Loucy (cell line): ENCODE measurements around the gene CDH8.

Experiments
- H2AFZ ChIP-seq: fragments of 200-600 bp; sonication (generic); 2 replicates; pipeline ENCODE4 v1.6.0; 2016; ENCODE audit warnings: antibody characterized with exemption, mild to moderate bottlenecking, low read length, moderate library complexity
- H3F3A ChIP-seq: fragments of 200-600 bp; 2 replicates; pipeline ENCODE4 v1.6.0; 2016; ENCODE audit warnings: antibody characterized with exemption, low read depth, mild to moderate bottlenecking
- H3K27me3 ChIP-seq: fragments of 200-600 bp; sonication (generic); 2 replicates; pipeline ENCODE4 v1.6.1; 2014; ENCODE audit warnings: low read length, mild to moderate bottlenecking; ENCODE audit not compliant: insufficient read depth, poor library complexity, severe bottlenecking
- H3K36me3 ChIP-seq: fragments of 200-600 bp; sonication (generic); 2 replicates; pipeline ENCODE4 v1.6.1; 2016; ENCODE audit warnings: low read length; ENCODE audit not compliant: insufficient read depth
- H3K4me1 ChIP-seq: fragments of 200-600 bp; sonication (generic); 2 replicates; pipeline ENCODE4 v1.5.1; 2014; ENCODE audit warnings: low read length, mild to moderate bottlenecking; ENCODE audit not compliant: insufficient read depth, poor library complexity, severe bottlenecking
- H3K4me2 ChIP-seq: fragments of 200-600 bp; sonication (generic); 2 replicates; pipeline ENCODE4 v1.6.0; 2014; ENCODE audit warnings: antibody characterized with exemption, low read length, low read depth, mild to moderate bottlenecking; ENCODE audit not compliant: poor library complexity, severe bottlenecking
- H3K4me3 ChIP-seq: fragments of 200-600 bp; sonication (generic); 2 replicates; pipeline ENCODE4 v1.5.1; 2014; ENCODE audit warnings: low read length, mild to moderate bottlenecking, mixed read lengths; ENCODE audit not compliant: poor library complexity, severe bottlenecking
- H3K79me2 ChIP-seq: fragments of 200-600 bp; sonication (generic); 2 replicates; pipeline ENCODE4 v1.6.1; 2014; ENCODE audit warnings: low read length; ENCODE audit not compliant: insufficient read depth
- H3K9ac ChIP-seq: fragments of 200-600 bp; sonication (generic); 2 replicates; pipeline ENCODE4 v1.6.0; 2014; ENCODE audit warnings: mild to moderate bottlenecking, low read depth, low read length, moderate library complexity; ENCODE audit not compliant: poor library complexity, severe bottlenecking
- H3K9me2 ChIP-seq: fragments of 200-600 bp; sonication (generic); replicated peaks from 2 replicates; pipeline ENCODE4 v1.6.1; 2016; ENCODE audit warnings: low read depth, low read length, mixed read lengths
- H3K9me3 ChIP-seq: fragments of 200-600 bp; sonication (generic); 2 replicates; pipeline ENCODE4 v1.6.1; 2014; ENCODE audit warnings: mild to moderate bottlenecking, antibody characterized with exemption, low read length, low read depth; ENCODE audit not compliant: insufficient read depth
- H4K20me1 ChIP-seq: fragments of 200-600 bp; sonication (generic); 2 replicates; pipeline ENCODE4 v1.6.0; 2014; ENCODE audit warnings: antibody characterized with exemption, low read length, mild to moderate bottlenecking; ENCODE audit not compliant: insufficient read depth, poor library complexity, severe bottlenecking
- EZH2phosphoT487 ChIP-seq: fragments of 200-600 bp; IDR thresholded peaks from 2 replicates; pipeline ENCODE4 v1.6.1; 2018; ENCODE audit warnings: antibody characterized with exemption, mild to moderate bottlenecking, moderate library complexity, borderline replicate concordance
- TF ChIP-seq, protein P1 (sequence below): fragments of 200-600 bp; sonication (generic); conservative IDR thresholded peaks from 2 replicates; pipeline ENCODE4 v1.5.1; 2014; ENCODE audit warnings: mild to moderate bottlenecking, antibody characterized with exemption, low read length

Gene CDH8

DNA sequence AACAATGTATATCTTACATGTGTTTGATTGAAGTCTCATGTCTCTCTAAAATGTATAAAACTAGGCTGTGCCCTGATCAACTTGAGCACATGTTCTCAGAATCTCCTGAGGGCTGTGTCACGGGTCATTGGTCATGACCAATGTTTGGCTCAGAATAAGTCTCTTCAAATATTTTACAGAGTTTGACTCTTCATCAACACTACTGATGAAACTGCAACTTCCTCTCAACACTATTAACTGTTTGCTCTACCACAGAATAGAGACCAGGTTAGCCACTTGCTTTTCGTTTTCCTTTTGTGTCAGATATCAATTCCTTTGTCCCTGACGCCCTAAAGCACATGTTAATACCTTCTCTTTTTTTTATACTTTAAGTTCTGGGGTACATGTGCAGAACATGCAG lies 358.1 kb downstream of the CDH8 start:
- no peaks in the 10 kb centered on the region for H3K9me2 ChIP-seq
- no peak overlapping the region for H3K9ac ChIP-seq
- H2AFZ ChIP-seq: no peak overlapping the region

DNA sequence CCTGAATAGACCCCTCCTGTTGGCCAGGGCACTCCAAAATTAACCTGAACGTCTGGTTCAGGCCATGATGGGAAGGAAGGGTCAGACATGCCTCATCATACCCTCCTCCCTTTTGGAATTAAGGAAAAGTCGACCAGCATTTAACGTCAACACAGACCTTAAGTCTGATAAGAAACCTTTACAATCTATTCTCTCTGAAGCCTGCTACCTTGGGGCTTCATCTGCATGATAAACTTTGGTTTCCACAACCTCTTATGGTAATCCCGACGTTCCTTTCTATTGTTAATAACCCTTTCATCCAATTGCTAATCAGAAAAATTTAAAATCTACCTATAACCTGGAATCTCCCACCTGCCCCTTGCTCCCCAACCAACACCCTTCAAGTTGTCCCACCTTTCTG lies 358.5 kb downstream of the CDH8 start:
- H3K4me3 ChIP-seq: no peak overlapping the region
- H3K4me1 ChIP-seq: no peaks in the 10 kb centered on the region
- no peak overlapping the region for H2AFZ ChIP-seq
- no peak overlapping the region for H3K4me2 ChIP-seq
- no peaks in the 10 kb centered on the region for H3K27me3 ChIP-seq
- TF ChIP-seq, protein P1, sequence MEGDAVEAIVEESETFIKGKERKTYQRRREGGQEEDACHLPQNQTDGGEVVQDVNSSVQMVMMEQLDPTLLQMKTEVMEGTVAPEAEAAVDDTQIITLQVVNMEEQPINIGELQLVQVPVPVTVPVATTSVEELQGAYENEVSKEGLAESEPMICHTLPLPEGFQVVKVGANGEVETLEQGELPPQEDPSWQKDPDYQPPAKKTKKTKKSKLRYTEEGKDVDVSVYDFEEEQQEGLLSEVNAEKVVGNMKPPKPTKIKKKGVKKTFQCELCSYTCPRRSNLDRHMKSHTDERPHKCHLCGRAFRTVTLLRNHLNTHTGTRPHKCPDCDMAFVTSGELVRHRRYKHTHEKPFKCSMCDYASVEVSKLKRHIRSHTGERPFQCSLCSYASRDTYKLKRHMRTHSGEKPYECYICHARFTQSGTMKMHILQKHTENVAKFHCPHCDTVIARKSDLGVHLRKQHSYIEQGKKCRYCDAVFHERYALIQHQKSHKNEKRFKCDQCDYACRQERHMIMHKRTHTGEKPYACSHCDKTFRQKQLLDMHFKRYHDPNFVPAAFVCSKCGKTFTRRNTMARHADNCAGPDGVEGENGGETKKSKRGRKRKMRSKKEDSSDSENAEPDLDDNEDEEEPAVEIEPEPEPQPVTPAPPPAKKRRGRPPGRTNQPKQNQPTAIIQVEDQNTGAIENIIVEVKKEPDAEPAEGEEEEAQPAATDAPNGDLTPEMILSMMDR: no peak
- no peak for TF ChIP-seq EZH2phosphoT487
- no peaks in the 10 kb centered on the region for H3K9me3 ChIP-seq
- H3K9ac ChIP-seq: no peak overlapping the region
- H3F3A ChIP-seq: no peaks in the 10 kb centered on the region
- no peaks in the 10 kb centered on the region for H4K20me1 ChIP-seq
- H3K79me2 ChIP-seq: no peaks in the 10 kb centered on the region
- H3K36me3 ChIP-seq: no peaks in the 10 kb centered on the region
- no peaks in the 10 kb centered on the region for H3K9me2 ChIP-seq

More for the DNA sequence above, 358.1 kb downstream of the CDH8 start:
- Histone ChIP-seq H3K4me1 (no peaks in the 10 kb centered on the region), H4K20me1 (no peaks in the 10 kb centered on the region), H3K79me2 (no peaks in the 10 kb centered on the region), H3K9me3 (no peaks in the 10 kb centered on the region), H3K27me3 (no peaks in the 10 kb centered on the region), H3K36me3 (no peaks in the 10 kb centered on the region), H3K4me2 (no peak overlapping the region), H3K4me3 (no peak overlapping the region), H3F3A (no peaks in the 10 kb centered on the region)
- no peak for TF ChIP-seq EZH2phosphoT487
- TF ChIP-seq, protein P1: no peak

- H3K4me3 ChIP-seq: no peak overlapping the region
- H3K79me2 ChIP-seq: no peaks in the 10 kb centered on the region
- no peaks in the 10 kb centered on the region for H3F3A ChIP-seq
- H4K20me1 ChIP-seq: no peaks in the 10 kb centered on the region
- no peaks in the 10 kb centered on the region for H3K4me1 ChIP-seq
- no peak overlapping the region for H3K9ac ChIP-seq
- no peak overlapping the region for H3K4me2 ChIP-seq
- no peaks in the 10 kb centered on the region for H3K27me3 ChIP-seq
- H3K9me3 ChIP-seq: no peaks in the 10 kb centered on the region
- no peaks in the 10 kb centered on the region for H3K9me2 ChIP-seq
- TF ChIP-seq, protein P1: no peak
- no peak for TF ChIP-seq EZH2phosphoT487
- H3K36me3 ChIP-seq: no peaks in the 10 kb centered on the region
- H2AFZ ChIP-seq: no peak overlapping the region
Measured at GRCh38 chr16:61676740-61677139, 359.5 kb downstream of the CDH8 start.
